GM12864 (cell line): ENCODE results near the gene CDKL2.

Experiments used
- DNase-seq: peaks from one replicate; pipeline ENCODE4 v3.0.0-alpha.2; 2011; ENCODE audit warnings: low read depth
- H3K4me3 ChIP-seq: 2 replicates; pipeline ENCODE4 v1.5.1; 2011; ENCODE audit warnings: mild to moderate bottlenecking, low read depth, low read length, control low read depth
- TF ChIP-seq, protein P1 (sequence below): IDR thresholded peaks from 2 replicates; pipeline ENCODE4 v1.5.1; 2011; ENCODE audit warnings: low read depth, mild to moderate bottlenecking, moderate library complexity, low read length, control low read depth, inconsistent platforms; ENCODE audit errors: missing control alignments

Gene CDKL2

DNA sequence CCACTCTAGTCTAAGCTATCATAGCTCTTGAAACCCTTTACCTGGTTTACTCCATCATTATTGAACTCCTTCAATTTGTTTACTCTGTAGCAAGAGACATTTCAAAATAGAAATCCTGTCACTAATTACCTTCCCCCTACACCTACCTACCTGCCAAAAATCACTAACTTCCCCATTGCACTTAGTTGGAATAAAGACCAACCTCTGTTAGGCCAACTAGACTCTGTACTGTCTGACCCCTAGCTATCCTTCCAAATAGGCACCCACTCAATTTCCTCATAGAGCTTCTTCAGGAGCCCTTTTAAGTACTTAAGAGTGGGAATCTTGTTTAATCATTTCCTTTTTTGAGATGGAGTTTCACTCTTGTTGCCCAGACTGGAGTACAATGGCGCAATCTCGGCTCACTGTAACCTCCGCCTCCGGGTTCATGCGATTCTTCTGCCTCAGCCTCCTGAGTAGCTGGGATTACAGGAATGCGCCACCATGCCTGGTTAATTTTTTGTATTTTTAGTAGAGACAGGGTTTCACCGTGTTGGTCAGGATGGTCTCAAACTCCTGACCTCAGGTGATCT, 8.9 kb upstream of the CDKL2 start:
- no peak overlapping the region for H3K4me3 ChIP-seq
- no peak for DNase-seq
- TF ChIP-seq, protein P1, sequence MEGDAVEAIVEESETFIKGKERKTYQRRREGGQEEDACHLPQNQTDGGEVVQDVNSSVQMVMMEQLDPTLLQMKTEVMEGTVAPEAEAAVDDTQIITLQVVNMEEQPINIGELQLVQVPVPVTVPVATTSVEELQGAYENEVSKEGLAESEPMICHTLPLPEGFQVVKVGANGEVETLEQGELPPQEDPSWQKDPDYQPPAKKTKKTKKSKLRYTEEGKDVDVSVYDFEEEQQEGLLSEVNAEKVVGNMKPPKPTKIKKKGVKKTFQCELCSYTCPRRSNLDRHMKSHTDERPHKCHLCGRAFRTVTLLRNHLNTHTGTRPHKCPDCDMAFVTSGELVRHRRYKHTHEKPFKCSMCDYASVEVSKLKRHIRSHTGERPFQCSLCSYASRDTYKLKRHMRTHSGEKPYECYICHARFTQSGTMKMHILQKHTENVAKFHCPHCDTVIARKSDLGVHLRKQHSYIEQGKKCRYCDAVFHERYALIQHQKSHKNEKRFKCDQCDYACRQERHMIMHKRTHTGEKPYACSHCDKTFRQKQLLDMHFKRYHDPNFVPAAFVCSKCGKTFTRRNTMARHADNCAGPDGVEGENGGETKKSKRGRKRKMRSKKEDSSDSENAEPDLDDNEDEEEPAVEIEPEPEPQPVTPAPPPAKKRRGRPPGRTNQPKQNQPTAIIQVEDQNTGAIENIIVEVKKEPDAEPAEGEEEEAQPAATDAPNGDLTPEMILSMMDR = no peak

DNA sequence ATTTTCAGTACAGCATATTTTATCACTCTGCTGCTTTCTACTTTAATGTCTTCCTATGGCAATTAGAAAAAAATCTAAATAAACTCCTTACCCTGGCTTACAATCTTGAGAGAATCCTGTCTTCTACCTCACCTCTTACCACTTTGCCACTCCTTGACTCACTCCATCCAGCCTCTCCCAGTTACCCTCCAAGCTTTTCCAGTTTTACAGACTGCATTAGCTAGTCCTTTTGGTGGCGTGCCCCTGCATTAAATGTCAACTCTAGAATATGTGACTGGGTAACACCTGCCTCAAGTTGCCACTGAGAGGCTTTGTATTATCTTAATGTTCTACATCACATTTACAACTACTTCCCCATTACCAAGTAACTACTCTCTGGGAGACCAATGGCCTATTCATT, 7.5 kb upstream of the CDKL2 start:
- TF ChIP-seq, protein P1 = no peak
- H3K4me3 ChIP-seq = no peak overlapping the region
- no peak for DNase-seq

DNA sequence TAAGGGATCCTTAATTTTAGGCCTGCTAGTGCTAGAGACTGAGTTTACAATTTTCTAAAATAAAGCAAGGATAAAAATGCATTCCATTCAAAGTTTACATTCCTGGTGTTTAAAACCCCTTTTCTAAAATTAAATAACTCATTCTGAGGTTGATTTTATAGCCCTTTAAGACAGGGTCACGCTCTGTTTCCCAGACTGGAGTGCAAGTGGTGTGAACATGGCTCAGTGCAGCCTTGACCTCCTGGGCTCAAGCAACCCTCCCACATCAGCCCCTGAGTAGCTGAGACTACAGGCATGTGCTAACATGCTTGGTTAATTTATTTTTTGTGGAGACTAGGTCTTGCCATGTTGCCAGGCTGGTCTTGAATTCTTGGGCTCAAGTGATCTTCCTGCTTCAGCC, 6.8 kb upstream of the CDKL2 start:
- TF ChIP-seq, protein P1 = no peak

GRCh38 chr4:75634951-75635350, 4.6 kb upstream of the CDKL2 start:
- no peak overlapping the region for H3K4me3 ChIP-seq
- no peak for DNase-seq
- TF ChIP-seq, protein P1 = no peak

More for the DNA sequence above, 6.8 kb upstream of the CDKL2 start:
- no peak overlapping the region for H3K4me3 ChIP-seq
- no peak for DNase-seq

GRCh38 chr4:75634281-75634680, 4.0 kb upstream of the CDKL2 start:
- DNase-seq = no peak
- TF ChIP-seq, protein P1 = no peak

DNA sequence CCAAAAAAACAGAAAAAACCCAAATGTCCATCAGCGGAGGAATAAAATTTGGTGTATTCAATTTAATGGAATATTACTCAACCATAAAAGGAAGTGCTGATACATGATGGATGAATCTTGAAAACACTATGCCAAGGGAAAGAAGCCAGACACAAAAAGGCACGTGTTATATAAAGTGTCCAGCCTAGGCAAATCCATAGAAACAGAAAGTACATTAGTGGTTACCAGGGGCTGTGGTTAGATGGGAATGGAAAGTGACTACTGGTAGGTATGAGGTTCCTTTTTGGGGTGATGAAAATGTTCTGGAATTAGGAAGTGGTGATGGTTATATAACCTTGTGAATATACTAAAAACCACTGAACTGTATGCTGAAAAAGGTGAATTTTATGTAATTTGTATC, 3.5 kb upstream of the CDKL2 start:
- TF ChIP-seq, protein P1 = no peak
- no peak overlapping the region for H3K4me3 ChIP-seq
- no peak for DNase-seq

More at GRCh38 chr4:75634281-75634680, 4.0 kb upstream of the CDKL2 start:
- H3K4me3 ChIP-seq = no peak overlapping the region

DNA sequence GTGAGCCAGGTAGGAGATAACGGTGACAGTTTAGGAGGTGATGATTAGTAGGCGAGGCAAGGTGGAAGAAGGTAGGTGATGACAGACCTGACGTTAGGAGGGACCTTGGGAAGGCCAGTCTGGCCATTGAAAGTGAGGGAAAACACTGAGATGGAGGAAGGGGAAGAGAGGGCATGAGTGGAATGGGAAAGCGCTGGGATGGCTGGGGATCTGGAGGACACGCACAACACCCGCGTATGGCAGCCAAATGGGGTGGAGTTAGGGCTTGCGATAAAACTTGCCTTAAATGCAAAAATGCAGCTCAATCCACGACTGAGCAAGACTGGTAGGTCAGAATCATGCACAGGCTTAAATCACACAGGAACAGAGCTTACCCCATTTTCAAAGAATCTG, 605 bp upstream of the CDKL2 start:
- TF ChIP-seq, protein P1 = no peak
- no peak for DNase-seq
- peak overlapping the region; percentile 62 for H3K4me3 ChIP-seq
